ENCODE results near the gene ELMO2.

ELMO2 gene

DNA sequence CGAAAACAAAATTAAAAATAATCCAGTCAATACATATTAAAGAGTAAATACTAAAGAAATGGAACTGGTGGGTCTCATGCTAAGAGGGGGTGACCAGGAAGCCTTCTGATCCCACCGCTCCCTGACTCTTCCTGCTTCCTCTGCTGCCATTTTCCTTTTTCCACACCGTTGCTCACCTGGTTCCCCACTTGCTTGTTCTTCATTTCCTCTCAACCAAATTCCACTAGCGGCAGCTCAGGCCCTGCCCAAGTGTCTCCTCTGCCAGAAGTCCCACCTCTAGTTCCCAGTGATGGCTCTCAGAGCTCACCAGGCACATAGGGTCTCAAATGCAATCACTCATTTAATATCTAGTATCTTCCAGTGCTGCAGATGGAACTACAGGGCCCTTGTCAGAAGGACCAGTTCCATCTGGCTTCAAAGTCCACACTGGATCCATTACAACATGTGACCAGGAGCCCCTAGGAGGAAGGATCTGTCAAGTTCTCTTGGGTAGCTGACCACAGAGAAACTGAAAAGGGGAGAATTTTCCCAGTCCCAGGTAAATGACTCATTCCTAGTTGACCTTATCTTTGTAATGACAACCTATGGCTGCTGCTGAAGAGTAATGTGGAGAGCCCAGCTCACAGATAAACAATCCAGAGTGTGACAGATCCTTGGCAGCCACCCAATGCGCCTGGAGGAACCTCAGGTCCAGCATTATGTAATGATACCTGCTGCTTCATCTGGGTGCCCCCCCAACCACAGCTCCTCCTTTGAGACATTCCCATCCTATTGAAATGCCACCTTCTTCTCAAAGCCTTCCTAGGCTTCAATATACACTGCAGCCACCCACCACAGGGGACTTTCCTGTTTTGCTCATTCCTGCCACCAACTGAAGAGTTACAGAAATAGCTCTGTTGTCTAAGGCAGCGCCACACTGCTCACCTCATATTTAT lies 38.2 kb downstream of the ELMO2 start:
- WGBS, 2 experiments (ENCODE audit: insufficient coverage in 2 of 2): 96% methylated on average over 4 of the region's 6 CpGs
- no peak overlapping the region for H3K4me3 ChIP-seq (ENCODE audit: extremely low read depth, insufficient read depth, low read length, poor library complexity, severe bottlenecking)
- peaks cover 12% of the 10 kb centered on the region for H3K4me1 ChIP-seq (ENCODE audit: control insufficient read depth, insufficient read depth, low read length, poor library complexity, severe bottlenecking)
- H3K9me3 ChIP-seq (ENCODE audit: control insufficient read depth, low read length): no peaks in the 10 kb centered on the region
- peaks cover 78% of the 10 kb centered on the region for H3K36me3 ChIP-seq (ENCODE audit: control insufficient read depth, insufficient read depth, low read length)
- H3K27ac ChIP-seq (ENCODE audit: low read depth, low read length, severe bottlenecking): no peak overlapping the region

GRCh38 chr20:46367234-46367633 lies 39.2 kb downstream of the ELMO2 start:
- no peak overlapping the region for H3K27ac ChIP-seq (ENCODE audit: low read depth, low read length, severe bottlenecking)
- H3K4me1 ChIP-seq (ENCODE audit: control insufficient read depth, insufficient read depth, low read length, poor library complexity, severe bottlenecking): peaks cover 19% of the 10 kb centered on the region
- no peaks in the 10 kb centered on the region for H3K9me3 ChIP-seq (ENCODE audit: control insufficient read depth, low read length)
- H3K36me3 ChIP-seq (ENCODE audit: control insufficient read depth, insufficient read depth, low read length): peaks cover 75% of the 10 kb centered on the region
- H3K4me3 ChIP-seq (ENCODE audit: extremely low read depth, insufficient read depth, low read length, poor library complexity, severe bottlenecking): no peak overlapping the region
- 93 to 95% methylated on average over 4 of the region's 5 CpGs for WGBS, 2 experiments (ENCODE audit: insufficient coverage in 2 of 2)

- Histone ChIP-seq H3K36me3 (ENCODE audit: control insufficient read depth, insufficient read depth, low read length) (peaks cover 74% of the 10 kb centered on the region), H3K4me3 (ENCODE audit: extremely low read depth, insufficient read depth, low read length, poor library complexity, severe bottlenecking) (no peak overlapping the region), H3K4me1 (ENCODE audit: control insufficient read depth, insufficient read depth, low read length, poor library complexity, severe bottlenecking) (peaks cover 19% of the 10 kb centered on the region), H3K27ac (ENCODE audit: low read depth, low read length, severe bottlenecking) (no peak overlapping the region), H3K9me3 (ENCODE audit: control insufficient read depth, low read length) (no peaks in the 10 kb centered on the region)
- WGBS, 2 experiments (ENCODE audit: insufficient coverage in 2 of 2): 94% methylated on average over 2 to 3 of the region's 5 CpGs
Measured at GRCh38 chr20:46366826-46367225, 39.6 kb downstream of the ELMO2 start.

DNA sequence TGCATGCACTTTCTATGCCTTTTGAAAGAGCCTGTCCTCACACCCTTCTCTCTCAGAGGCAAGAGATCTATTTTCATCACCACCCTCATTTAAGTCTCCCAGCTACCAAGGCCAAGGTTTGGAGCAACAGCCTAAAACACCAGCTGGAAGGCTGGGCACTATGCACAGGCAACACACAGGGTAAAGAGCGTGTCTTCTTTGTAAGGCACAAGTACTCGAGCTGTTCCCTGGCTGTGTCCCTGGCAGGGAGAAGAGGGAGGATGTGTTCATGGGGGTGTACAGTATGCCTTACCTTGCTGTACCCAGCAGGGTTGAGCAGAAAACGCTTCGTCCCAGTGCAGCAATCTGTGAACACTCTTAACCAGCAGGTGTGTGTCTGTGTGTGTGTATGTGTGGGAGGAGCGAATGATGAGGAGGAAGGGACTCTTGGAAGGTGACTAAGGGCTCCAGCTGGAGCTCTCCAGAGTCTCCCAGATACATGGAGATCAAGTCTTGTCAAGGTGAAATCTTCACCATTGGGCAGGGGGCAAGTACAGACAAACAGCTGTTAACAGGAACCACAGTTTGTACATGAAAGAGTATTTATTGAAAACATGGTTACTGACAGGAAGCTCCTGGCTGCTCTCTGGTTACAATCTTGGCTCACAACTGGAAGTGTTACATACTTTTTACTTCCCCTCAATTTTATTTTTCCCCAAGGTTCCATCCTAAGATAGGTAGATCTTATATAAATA lies 40.8 kb downstream of the ELMO2 start:
- Histone ChIP-seq H3K4me3 (ENCODE audit: extremely low read depth, insufficient read depth, low read length, poor library complexity, severe bottlenecking) (no peak overlapping the region), H3K4me1 (ENCODE audit: control insufficient read depth, insufficient read depth, low read length, poor library complexity, severe bottlenecking) (peaks cover 19% of the 10 kb centered on the region), H3K27ac (ENCODE audit: low read depth, low read length, severe bottlenecking) (no peak overlapping the region), H3K36me3 (ENCODE audit: control insufficient read depth, insufficient read depth, low read length) (peaks cover 73% of the 10 kb centered on the region), H3K9me3 (ENCODE audit: control insufficient read depth, low read length) (no peaks in the 10 kb centered on the region)
- 88 to 89% methylated on average over 4 to 5 of the region's 5 CpGs for WGBS, 2 experiments (ENCODE audit: insufficient coverage in 2 of 2)

- H3K27ac ChIP-seq (ENCODE audit: low read depth, low read length, severe bottlenecking): peak overlapping the region; percentile 100
- whole genome bisulfite sequencing, 2 experiments (ENCODE audit: insufficient coverage in 2 of 2): 68 to 69% methylated on average over 8 of the region's 10 CpGs
Measured at GRCh38 chr20:46364670-46365486, 41.5 kb downstream of the ELMO2 start.

GRCh38 chr20:46363874-46364669 lies 42.3 kb downstream of the ELMO2 start:
- peak overlapping the region; percentile 87 for H3K4me3 ChIP-seq (ENCODE audit: extremely low read depth, insufficient read depth, low read length, poor library complexity, severe bottlenecking)
- 0 to 1% methylated on average over 36 to 46 of the region's 64 CpGs for WGBS, 2 experiments (ENCODE audit: insufficient coverage in 2 of 2)
- H3K4me1 ChIP-seq (ENCODE audit: control insufficient read depth, insufficient read depth, low read length, poor library complexity, severe bottlenecking): peaks cover 19% of the 10 kb centered on the region
- H3K27ac ChIP-seq (ENCODE audit: low read depth, low read length, severe bottlenecking): peak overlapping the region; percentile 100
- H3K9me3 ChIP-seq (ENCODE audit: control insufficient read depth, low read length): no peaks in the 10 kb centered on the region
- H3K36me3 ChIP-seq (ENCODE audit: control insufficient read depth, insufficient read depth, low read length): peaks cover 64% of the 10 kb centered on the region

More at GRCh38 chr20:46364670-46365486, 41.5 kb downstream of the ELMO2 start:
- Histone ChIP-seq H3K4me3 (ENCODE audit: extremely low read depth, insufficient read depth, low read length, poor library complexity, severe bottlenecking) (peak overlapping the region; percentile 87), H3K9me3 (ENCODE audit: control insufficient read depth, low read length) (no peaks in the 10 kb centered on the region), H3K36me3 (ENCODE audit: control insufficient read depth, insufficient read depth, low read length) (peaks cover 67% of the 10 kb centered on the region), H3K4me1 (ENCODE audit: control insufficient read depth, insufficient read depth, low read length, poor library complexity, severe bottlenecking) (peaks cover 19% of the 10 kb centered on the region)

- peak overlapping the region; percentile 100 for H3K27ac ChIP-seq (ENCODE audit: low read depth, low read length, severe bottlenecking)
- peaks cover 19% of the 10 kb centered on the region for H3K4me1 ChIP-seq (ENCODE audit: control insufficient read depth, insufficient read depth, low read length, poor library complexity, severe bottlenecking)
- peak overlapping the region; percentile 87 for H3K4me3 ChIP-seq (ENCODE audit: extremely low read depth, insufficient read depth, low read length, poor library complexity, severe bottlenecking)
- H3K9me3 ChIP-seq (ENCODE audit: control insufficient read depth, low read length): no peaks in the 10 kb centered on the region
- WGBS, 2 experiments (ENCODE audit: insufficient coverage in 2 of 2): 70 to 78% methylated on average over 11 to 13 of the region's 14 CpGs
- peaks cover 64% of the 10 kb centered on the region for H3K36me3 ChIP-seq (ENCODE audit: control insufficient read depth, insufficient read depth, low read length)
Measured at GRCh38 chr20:46362921-46363867, 43.2 kb downstream of the ELMO2 start.

DNA sequence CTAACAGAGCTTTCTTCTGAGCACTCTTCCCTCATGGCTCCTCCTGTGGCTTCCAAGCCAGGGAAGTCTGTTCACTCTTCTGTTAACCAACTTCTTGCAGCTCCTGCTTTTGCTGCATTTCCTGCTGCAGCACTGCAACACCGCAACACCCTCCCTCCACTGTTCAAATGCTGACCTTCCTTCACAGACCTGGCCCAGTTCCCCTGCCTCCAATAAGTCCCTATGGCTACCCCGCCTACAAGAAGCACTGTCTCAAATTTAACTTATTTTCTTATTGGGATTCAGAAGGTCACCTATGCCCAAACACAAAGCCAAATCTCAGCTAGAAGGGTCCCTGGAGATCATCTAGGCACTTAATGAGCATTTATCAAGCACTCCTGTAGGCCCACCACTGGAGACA lies 44.6 kb downstream of the ELMO2 start:
- peaks cover 63% of the 10 kb centered on the region for H3K36me3 ChIP-seq (ENCODE audit: control insufficient read depth, insufficient read depth, low read length)

DNA sequence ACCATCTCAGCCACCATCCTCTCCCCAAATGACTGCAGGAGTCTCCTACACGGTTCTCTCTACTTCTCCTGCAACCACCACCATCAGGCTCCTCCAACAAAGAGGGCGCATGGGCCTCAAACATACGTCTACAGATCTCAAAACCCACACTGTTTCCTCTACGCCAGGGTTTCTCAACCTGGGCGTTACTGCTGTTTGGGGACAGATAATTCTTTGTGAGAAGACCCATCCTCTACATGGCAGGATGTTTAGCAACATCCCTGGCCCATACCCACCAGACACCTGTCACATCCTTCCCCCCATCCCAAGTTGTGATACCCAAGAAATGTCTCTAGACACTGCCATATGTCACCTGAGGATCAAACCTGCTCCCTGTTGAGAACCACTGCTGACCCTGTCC lies 45.0 kb downstream of the ELMO2 start:
- Histone ChIP-seq H3K4me1 (ENCODE audit: control insufficient read depth, insufficient read depth, low read length, poor library complexity, severe bottlenecking) (peaks cover 19% of the 10 kb centered on the region), H3K36me3 (ENCODE audit: control insufficient read depth, insufficient read depth, low read length) (peaks cover 63% of the 10 kb centered on the region), H3K4me3 (ENCODE audit: extremely low read depth, insufficient read depth, low read length, poor library complexity, severe bottlenecking) (no peak overlapping the region), H3K9me3 (ENCODE audit: control insufficient read depth, low read length) (no peaks in the 10 kb centered on the region), H3K27ac (ENCODE audit: low read depth, low read length, severe bottlenecking) (no peak overlapping the region)
- 89 to 100% methylated on average over 1 to 2 of the region's 5 CpGs for WGBS, 2 experiments (ENCODE audit: insufficient coverage in 2 of 2)

More for the DNA sequence above, 44.6 kb downstream of the ELMO2 start:
- Histone ChIP-seq H3K9me3 (ENCODE audit: control insufficient read depth, low read length) (no peaks in the 10 kb centered on the region), H3K27ac (ENCODE audit: low read depth, low read length, severe bottlenecking) (no peak overlapping the region), H3K4me1 (ENCODE audit: control insufficient read depth, insufficient read depth, low read length, poor library complexity, severe bottlenecking) (peaks cover 19% of the 10 kb centered on the region), H3K4me3 (ENCODE audit: extremely low read depth, insufficient read depth, low read length, poor library complexity, severe bottlenecking) (no peak overlapping the region)
- 100% methylated on average over 2 of the region's 2 CpGs for WGBS, 2 experiments (ENCODE audit: insufficient coverage in 2 of 2)

Measured in mesodermal cell (in vitro differentiated cells).